Activated CD4-positive, alpha-beta T cell treated with anti-CD3 and anti-CD28 coated beads for 48 hours (primary cell): ENCODE data around the gene PPIAL4G.
"Not testable (repeated sequence)": the region's sequence is repeated elsewhere in the genome, so short reads cannot be mapped to it uniquely, and the experiment has no call there.

ENCODE experiments used
- DNase-seq: peaks from one replicate; pipeline ENCODE4 v3.0.0-alpha.2; 2020

The PPIAL4G gene

DNA sequence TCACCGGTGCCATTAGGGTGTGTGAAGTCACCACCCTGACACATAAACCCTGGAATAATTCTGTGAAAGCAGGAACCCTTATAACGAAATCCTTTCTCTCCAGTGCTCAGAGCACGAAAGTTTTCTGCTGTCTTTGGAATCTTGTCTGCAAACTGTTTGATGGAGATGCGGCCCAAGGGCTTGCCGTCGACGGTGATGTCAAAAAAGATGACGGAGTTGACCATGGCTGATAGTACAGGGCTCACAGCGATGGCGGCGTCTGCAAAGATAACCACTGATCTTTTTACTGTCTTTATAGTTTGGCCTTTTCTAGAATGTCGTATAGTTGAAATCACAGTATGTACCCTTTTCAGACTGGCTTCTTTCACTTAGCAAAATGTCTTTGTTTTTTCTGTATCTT lies at the start of gene PPIAL4G:
PPIAL4G (minus strand) TSS at position 274 of the 400 bp plus-strand sequence; CDS start at position 224, 50 bp downstream.
- DNase-seq, result not testable (repeated sequence)

DNA sequence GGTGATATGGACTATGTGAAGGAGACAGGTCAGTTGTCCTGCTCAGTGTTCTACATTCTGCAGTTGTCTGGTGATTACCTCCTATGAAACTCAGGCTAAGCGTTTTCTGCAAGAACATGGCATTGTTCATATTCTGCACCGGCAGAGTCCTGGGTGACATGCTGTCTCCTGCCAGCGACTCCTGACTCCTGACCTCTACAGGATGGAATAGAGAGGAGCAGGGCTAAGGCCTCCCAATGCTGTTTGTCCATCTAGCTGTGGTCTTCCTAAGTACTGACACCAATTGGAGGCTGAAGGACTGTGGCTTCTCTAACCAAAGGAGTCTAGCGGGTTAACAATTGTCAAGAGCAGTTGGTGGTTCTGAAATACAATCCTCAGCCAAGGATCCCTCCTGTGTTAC lies 49.1 kb upstream of the PPIAL4G start:
- DNase-seq, result not testable (repeated sequence)

DNA sequence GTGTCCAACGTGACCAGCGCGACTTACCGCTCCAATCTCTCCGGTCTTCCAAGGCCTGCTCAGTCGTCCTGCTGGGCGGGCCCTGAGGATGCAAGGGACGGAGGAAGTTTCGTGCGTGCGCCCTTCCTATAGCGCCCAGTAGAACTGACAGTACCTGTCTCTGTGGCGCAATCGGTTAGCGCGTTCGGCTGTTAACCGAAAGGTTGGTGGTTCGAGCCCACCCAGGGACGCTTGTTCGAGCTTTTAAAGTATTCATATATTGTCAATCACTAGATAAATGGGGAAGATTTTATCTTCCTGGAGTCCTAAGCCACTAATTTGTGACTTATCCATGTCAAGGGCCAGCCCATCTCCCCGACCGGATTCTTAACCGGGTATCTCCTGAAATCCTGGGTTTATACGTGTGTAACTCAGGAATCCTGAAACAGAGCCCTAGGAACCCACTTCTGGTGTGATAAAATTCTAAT lies 46.0 kb upstream of the PPIAL4G start:
- DNase-seq, result peak; percentile 84

DNA sequence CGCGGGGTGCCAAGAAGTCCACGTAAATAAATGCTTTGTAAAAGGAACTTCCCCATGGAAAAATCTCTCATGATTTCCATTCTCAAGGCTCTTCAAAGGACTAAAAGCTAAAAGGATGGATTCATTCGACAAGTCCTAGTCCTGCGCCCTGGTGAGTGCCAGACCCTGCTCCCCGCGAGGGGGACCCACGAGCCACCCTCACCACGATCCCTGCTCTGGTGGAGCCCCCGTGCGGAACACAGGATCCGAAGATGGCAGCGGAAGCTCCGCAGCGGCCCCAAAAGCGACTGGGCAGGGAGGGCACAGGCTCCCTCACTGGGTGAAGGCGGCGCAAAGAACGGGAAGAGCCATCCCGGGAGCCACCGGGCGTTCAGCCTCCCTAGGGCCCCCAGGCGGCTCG lies 45.5 kb upstream of the PPIAL4G start:
- not testable (repeated sequence) for DNase-seq

DNA sequence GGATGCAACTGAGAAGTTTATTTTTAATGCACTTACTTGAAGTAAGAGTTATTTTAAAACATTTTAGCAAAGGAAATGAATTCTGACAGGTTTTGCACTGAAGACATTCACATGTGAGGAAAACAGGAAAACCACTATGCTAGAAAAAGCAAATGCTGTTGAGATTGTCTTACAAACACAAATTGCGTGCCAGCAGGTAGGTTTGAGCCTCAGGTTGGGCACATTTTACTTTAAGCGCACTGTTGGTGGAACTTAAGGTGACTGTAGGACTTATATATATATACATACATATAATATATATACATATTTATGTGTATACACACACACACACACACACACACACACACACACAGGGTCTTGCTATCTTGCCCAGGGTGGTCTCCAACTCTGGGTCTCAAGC lies 43.5 kb upstream of the PPIAL4G start:
- not testable (repeated sequence) for DNase-seq

DNA sequence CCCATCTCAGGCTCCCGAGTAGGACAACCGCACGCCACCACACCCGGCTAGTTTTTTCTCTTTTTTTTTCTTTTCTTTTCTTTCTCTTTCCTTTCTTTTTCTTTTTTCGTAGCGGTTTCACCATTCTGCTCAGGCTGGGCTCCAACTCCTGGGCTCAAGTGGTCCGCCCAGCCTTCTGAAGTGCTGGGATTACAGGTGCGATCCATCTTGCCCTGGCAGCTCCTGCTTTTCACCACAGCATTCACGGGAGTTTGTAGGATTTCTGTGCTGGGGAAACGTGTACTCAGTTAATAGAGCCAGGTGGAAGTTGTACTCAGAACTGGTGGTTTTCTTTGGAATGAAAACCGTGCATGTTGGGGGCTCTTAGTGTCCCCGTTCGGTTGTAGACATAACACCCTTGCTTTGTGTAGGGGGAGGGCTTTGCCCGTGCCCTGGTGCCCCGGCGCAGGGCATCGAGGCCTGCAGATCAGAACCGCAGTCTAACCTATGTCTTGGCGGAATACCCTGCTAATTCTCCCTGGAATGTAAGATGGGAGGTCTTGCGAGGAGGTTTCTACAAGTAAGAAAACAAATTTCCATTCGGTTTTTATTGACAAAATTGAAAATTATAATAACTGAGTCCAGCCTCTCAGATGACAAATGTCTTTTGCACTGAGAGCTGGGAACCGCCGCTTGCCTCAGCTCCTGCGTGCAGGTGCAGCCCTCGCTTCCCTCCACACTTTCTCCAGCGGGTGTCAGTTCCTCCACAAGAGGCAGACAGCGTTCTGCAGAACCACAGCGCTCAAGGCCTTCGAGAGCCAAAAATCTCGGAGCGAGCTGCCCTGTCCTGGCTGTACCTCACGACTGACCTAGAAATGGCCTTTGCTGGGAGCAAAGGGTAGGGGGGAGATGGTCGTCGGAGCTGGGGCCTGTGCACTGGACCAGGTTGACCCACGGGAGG lies 40.4 kb upstream of the PPIAL4G start:
- not testable (repeated sequence) for DNase-seq

DNA sequence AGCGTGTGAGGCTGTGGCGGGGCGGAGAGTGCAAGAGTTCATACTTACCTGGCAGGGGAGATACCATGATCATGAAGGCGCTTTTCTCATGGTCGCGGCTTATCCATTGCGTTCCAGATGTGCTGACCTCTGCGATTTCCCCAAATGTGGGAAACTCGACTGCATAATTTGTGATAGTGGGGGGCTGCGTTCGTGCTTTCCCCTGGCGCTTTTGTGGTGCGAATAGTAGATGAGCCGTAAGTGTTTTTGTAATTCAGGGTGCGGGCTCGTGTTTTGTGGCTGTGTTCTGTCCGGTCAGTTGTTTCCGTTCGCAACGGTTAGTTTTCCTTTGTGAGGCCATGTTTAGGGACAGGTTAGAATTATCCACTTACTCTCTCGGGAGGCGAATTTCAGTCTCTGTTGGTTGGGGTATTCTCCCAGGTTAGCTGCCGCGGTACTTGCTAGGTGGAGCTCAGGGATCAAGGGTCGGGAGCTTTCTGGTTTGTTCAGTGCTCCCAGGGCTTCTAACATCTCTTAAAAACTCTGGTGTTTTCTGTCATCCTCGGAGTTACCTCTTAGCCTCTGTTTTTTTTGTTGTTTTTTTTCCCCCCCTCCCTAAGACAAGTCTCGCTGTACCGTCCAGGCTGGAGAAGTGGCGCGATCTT lies 39.6 kb upstream of the PPIAL4G start:
- peak; percentile 93 for DNase-seq

DNA sequence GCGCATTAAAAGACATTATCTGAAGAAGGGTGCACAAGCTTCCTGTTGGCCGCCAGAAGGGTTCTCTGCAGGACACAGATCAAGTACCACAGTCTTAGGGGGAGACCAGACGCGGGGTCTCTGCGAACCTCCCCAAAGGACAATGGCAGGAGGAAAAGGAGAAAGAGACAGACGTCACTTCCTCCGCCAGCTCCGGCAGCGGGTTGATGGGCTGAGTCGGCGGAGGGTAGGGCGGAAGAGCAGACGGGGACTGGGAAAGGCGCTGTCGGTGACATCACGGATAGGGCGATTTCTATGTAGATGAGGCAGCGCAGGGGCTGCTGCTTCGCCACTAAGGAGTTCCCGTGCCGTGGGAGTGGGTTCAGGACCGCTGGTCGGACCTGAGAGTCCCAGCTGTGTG lies 39.0 kb upstream of the PPIAL4G start:
- DNase-seq, result peak; percentile 88

DNA sequence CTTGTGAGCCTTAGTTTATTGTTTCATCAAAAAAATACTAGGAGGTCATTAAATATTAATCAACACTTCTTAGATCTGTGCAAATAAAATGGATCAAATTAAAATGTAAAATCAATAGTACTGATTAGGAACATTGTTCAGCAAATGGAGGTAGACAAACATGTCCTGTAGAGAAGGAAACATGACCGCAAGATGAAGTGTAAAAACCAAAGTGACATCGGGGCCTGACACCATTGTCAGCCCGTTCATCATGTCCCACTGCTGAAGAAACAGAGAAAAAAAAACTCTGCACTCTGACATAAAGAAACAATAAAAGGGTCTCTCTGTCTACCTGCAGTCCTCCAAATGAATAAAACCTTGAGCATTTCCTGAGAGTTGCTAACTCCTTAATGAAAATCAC lies 31.2 kb upstream of the PPIAL4G start:
- not testable (repeated sequence) for DNase-seq

DNA sequence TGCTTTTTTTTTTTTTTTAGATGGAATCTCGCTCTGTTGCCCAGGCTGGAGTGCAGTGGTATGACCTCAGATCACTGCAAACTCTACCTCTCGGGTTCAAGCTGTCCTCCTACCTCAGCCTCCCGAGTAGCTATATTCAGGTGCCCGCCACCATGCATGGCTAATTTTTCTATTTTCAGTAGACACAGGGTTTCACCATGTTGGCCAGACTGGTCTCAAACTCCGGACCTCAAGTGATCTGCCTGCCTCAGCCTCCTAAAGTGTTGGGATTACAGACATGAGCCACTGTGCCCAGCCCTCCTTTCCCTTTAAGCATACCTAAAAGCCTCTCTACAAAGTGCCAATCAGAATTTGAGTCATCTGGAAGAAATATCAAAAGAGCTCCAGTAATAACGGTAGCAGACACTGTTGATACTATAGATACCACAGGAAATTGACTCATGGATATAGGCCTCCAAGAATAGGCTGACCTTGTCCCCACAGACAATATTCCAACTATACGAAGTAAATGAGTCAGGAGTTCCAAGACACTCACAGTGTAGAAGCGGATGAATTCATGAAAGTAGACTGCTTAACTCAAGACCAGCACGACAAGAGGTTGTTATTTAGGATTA lies 29.6 kb upstream of the PPIAL4G start:
- not testable (repeated sequence) for DNase-seq

DNA sequence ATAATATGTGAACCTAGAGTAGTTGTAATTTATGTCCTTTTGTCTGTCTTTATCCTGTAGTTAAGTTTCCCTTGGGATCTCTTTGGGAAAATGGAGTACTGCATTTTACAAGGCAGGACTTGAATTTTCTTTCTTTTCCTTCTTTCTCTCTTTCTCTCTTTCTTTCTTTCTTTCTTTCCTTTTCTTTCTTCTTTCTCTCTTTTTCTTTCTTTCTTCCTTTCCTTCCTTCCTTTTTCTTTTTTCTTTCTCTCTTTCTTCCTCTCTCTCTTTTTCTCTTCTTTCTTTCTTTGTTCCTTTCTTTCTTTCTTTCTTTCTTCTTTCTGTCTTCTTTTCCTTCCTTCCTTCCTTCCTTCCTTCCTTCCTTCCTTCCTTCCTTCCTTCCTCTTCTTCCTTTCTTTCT lies 10.8 kb upstream of the PPIAL4G start:
- DNase-seq, result not testable (repeated sequence)

DNA sequence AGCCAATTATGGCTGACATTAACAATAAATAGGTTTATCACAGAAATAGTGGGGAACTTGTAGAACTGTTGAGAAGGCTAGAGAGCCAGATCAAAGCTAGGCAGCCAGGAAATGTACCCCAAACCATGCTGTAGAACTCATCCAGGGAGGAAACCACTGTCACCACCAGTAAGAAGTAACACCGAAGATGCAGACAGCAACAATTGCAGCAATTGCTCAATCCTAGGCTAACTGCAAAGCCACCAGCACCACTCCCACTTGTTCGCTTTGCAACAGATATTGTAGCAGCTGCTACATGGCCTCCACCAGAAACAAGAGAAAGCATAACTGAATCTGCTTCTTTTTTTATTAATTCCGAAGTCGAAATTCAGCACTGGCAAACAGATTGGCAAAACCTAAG lies 2.0 kb downstream of the PPIAL4G start:
- peak; percentile 8 for DNase-seq

DNA sequence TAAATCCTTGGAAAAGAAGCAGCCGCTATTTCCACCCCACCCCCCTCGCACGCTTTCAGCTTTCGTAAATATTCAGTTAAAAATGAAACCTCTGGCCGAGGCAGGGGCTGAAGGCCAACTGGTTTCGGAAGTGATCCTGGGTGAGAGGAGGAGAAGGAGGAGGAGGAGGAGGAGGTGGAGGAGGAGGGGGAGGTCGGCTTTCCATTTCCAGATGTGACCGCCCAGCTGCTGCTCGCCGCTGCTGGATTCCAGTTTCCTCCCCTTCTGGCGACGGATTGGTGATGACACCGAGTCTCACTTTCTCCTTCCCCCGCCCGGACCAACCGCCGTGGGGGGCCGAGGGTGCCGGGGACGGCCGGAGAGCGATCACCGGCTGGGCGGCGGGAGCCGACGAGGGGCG lies 23.4 kb downstream of the PPIAL4G start:
- not testable (repeated sequence) for DNase-seq

DNA sequence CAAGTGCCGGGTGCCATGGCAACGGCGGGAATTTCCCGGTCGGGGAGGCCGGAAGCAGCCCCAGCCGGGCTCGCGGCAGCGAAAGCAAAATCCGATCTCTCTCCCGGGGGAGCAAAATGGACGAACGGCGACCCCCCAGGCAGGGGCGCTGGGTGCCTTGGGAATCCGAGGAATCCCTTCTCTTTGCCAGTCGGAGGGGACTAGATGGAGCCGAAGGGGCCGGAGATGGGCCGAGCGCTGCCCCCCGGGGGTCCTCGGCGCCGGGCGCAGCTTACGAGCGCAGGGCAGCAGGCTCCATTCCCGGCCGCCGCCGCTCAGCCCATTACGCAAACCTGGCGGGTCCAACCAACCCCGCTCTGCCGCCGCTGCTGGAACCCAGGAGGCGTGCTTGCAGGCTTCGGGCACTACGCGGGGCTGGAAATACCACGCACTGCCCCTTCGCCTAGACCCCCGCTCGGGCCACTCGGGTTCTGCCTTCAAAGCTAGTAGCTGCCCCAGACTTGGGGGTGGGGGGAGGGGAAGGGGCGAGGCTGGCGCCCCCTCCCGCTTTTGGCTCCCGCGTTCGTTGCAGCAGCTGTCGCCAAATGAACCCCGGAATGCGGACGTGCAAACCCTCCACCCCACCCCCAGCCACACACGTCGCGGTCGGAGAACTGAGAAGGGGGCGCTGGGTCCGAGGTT lies 24.1 kb downstream of the PPIAL4G start:
- DNase-seq, result peak; percentile 62

DNA sequence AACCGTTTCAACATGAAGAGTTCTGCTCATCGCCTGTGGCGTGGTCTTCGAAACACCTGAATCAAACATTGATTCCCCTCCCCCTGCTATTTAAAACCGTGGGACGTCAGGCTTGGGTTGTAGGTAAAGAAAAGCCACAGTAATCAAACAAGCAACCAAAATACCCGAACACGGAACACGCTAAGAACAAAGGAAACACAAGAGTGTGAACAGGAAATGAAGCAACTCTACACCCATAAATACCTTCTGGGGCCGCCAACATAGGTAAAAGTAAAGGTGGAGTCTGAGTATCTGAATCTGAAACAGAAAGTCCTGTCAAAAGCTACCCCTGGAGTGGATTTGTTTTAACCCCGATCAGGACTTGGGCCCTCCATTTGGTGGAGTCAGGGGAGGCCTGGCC lies 24.7 kb downstream of the PPIAL4G start:
- peak; percentile 43 for DNase-seq

DNA sequence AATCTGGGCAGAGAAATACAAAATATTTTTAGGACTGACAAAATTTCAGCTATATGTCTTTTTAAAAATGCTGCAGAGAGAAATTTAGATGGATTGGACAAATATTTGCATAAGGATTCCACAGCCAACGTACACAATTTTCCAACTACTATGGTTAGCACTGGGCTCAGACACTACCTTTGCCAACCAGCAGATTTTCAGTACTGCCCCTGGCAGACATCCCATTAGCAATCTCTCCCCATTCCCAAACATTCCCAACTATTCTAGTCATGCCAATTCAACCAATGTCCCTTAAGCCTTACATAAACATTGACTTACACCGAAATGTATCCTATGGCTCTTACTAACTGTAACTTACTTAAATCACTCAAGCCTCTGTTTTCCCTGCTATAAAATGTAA lies 30.3 kb downstream of the PPIAL4G start:
- DNase-seq, result not testable (repeated sequence)

DNA sequence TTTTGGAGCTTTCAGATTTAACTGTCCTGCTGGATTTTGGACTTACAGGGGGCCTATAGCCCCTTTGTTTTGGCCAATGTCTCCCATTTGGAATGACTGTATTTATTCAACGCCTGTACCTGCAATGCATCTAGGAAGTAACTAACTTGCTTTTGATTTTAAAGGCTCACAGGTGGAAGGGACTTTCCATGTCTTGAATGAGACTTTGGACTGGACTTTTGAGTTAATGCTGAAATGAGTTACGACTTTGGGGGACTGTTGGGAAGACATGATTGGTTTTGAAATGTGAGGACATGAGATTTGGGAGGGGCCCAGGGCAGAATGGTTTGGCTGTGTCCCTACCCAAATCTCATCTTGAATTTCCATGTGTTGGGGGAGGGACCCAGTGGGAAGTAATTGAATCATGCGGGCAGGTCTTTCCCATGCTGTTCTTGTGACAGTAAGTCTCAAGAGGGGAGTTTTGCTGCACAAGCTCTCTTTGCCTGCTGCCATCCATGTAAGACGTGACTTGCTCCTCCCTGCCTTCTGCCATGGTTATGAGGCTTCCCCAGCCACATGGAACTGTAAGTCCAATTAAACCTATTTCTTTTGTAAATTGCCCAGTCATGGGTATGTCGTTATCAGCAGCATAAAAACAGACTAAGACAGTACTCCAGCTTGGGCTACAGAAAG lies 43.3 kb downstream of the PPIAL4G start:
- not testable (repeated sequence) for DNase-seq

DNA sequence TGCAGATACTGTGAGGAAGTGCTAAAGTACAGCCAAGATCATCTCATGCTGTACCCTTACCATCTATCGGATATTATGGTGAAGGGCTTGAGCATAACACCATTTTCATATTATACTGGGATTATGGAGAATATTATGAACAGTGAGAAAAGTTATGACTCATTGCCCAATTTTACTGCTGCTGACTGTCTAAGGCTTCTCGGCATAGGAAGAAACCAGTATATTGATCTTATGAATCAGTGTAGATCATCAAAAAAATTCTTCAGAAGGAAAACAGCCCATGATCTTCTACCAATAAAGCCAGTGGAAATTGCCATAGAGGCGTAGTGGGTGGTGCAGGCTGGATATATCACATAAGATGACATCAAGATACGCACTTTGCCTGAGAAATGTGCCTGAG lies 47.7 kb downstream of the PPIAL4G start:
- peak; percentile 22 for DNase-seq

DNA sequence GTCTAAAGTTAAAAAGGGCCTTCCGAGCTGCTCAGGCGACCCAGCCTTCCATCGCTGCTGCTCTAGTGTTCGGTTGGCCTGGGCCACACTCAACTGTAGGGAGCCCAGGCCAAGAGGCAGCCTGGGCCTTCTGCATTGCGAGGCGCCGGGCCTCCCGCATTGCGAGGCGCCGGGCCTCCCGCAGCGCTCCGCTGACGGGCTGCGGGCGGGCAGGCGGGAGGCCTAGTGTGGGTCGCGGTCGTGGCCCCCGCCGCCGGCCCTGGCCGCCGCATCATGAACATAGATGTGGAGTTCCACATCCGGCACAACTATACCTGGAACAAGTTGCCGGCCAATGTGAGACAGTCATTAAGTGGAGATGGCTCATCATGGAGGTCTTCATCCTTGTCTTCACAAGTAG lies 48.3 kb downstream of the PPIAL4G start:
- DNase-seq, result no peak

DNA sequence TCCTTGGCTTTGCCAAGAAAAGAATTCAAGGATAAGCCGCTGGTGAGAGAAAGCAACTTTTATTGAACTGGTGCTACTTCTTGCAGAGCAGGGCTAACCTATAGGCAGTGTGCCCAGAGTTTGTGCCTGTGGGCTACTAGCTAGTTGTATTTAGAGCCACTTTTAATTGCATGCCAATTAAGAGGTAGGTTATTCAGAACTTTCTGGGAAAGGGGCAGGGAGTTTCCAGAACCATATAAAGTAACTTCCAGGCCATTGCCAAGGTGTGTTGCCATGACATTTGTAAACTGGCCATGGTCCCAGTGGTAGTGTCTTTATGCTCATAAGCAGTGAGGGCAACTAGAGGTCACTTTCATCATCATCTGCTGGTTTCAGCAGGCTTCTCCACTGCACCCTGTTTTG lies 50.2 kb downstream of the PPIAL4G start:
- not testable (repeated sequence) for DNase-seq
